HepG2 (cell line): ENCODE data around the gene CST4. TPM values are rescaled to one million over a fixed set of nuclear protein-coding genes. Genes with fewer than 3 reads are reported as not detected.

Source experiments
- AHDC1 ChIP-seq: sonication (generic); formaldehyde crosslinking; IDR thresholded peaks from 2 replicates; pipeline ENCODE4 v1.5.1; 2020; ENCODE audit warnings: mild to moderate bottlenecking, missing genetic modification reagents, borderline replicate concordance
- BRF2 ChIP-seq: sonication (generic); formaldehyde crosslinking; IDR thresholded peaks from 2 replicates; pipeline ENCODE4 v1.8.1; 2022; ENCODE audit warnings: mild to moderate bottlenecking, missing genetic modification reagents
- E2F5 ChIP-seq: sonication (generic); formaldehyde crosslinking; conservative IDR thresholded peaks from 2 replicates; pipeline ENCODE4 v1.4.0; 2020; ENCODE audit warnings: missing genetic modification reagents
- ISL2 ChIP-seq: sonication (generic); formaldehyde crosslinking; IDR thresholded peaks from 2 replicates; pipeline ENCODE4 v1.5.0; 2020; ENCODE audit warnings: missing genetic modification reagents
- PAXIP1 ChIP-seq: sonication (generic); formaldehyde crosslinking; conservative IDR thresholded peaks from 2 replicates; pipeline ENCODE4 v1.4.0; 2020; ENCODE audit warnings: mild to moderate bottlenecking, missing genetic modification reagents, moderate library complexity
- POLR2AphosphoS2 ChIP-seq: IDR thresholded peaks from 2 replicates; pipeline ENCODE4 v1.6.1; 2011; ENCODE audit warnings: low read depth, low read length, improper control_type of control experiment
- RBM22 ChIP-seq: fragments of 200-400 bp; formaldehyde crosslinking; optimal IDR thresholded peaks from 2 replicates; pipeline ENCODE3; 2017; ENCODE audit warnings: mild to moderate bottlenecking, low read length, moderate library complexity
- USF2 ChIP-seq, 2 experiments: sonication (generic) in 1 of 2; formaldehyde crosslinking in 1 of 2; IDR thresholded peaks; 2 replicates each; pipeline versions ENCODE4 v1.5.1 to v1.6.1; 2011 to 2020; ENCODE audit warnings: borderline replicate concordance in 1 of 2, low read depth in 1 of 2, low read length in 1 of 2, mild to moderate bottlenecking in 1 of 2, missing genetic modification reagents in 1 of 2, moderate library complexity in 1 of 2
- ZBTB14 ChIP-seq: sonication (generic); formaldehyde crosslinking; IDR thresholded peaks from 2 replicates; pipeline ENCODE4 v1.4.0; 2020; ENCODE audit warnings: missing genetic modification reagents
- ZNF205 ChIP-seq: IDR thresholded peaks from 2 replicates; pipeline ENCODE4 v1.6.1; 2018; ENCODE audit warnings: missing biosample characterization, missing genetic modification reagents
- ZNF326 ChIP-seq: sonication (generic); formaldehyde crosslinking; IDR thresholded peaks from 2 replicates; pipeline ENCODE4 v1.4.0; 2020; ENCODE audit warnings: missing genetic modification reagents, borderline replicate concordance
- ZNF776 ChIP-seq: sonication (generic); formaldehyde crosslinking; IDR thresholded peaks from 2 replicates; pipeline ENCODE4 v1.4.0; 2020; ENCODE audit warnings: mild to moderate bottlenecking, missing genetic modification reagents
- polyA plus RNA-seq, 8 experiments: library from polyadenylated mRNA; depleted of rRNA in 3 of 8; stranded (reverse) in 7 of 8; unstranded in 1 of 8; fragments of >200 nt; fragmentation: Illumina TruSeq in 4 of 8; extraction: Trizol in 4 of 8; gene quantifications; 2 replicates each; pipeline versions ENCODE4 v1.2.1 to v1.2.3, GENCODE V29; 2011 to 2016; ENCODE audit warnings: low read depth in 4 of 8, missing spikeins in 1 of 8, mixed read lengths in 1 of 8; ENCODE audit not compliant: insufficient read depth in 1 of 8
- total RNA-seq, 5 experiments: library from RNA; depleted of rRNA; stranded (reverse); fragments of >200 nt; fragmentation: Illumina TruSeq; extraction: Trizol; gene quantifications; 2 replicates each; pipeline ENCODE4 v1.2.3, GENCODE V29; 2016; ENCODE audit warnings: low read depth in 1 of 5

Gene CST4
- total and polyA plus RNA-seq, 2 of the 13 experiments (the other 11 are each of a cell fraction or from before 2014, with no cell fraction given): not detected

GRCh38 chr20:23658989-23659609 lies 29.7 kb downstream of the CST4 start (continued):
- TF ChIP-seq E2F5 (CRISPR knock-in tag) (no peak), RBM22 (no peak), USF2 (IDR thresholded peaks at IDR 0.05; ENCODE audit: low read depth, low read length) (no peak), USF2 (CRISPR knock-in tag; IDR thresholded peaks at IDR 0.05; ENCODE audit: borderline replicate concordance) (no peak), AHDC1 (CRISPR knock-in tag) (peak; percentile 78; the same call in 1 of the 2 replicates), ZNF326 (no peak), BRF2 (CRISPR knock-in tag) (no peak), PAXIP1 (CRISPR knock-in tag) (peak; percentile 85), ZNF205 (CRISPR knock-in tag) (no peak), POLR2AphosphoS2 (no peak), ZNF776 (CRISPR knock-in tag) (no peak), ISL2 (peak; percentile 58), ZBTB14 (CRISPR knock-in tag) (no peak)
